B cell (primary cell): Measurements from ENCODE around the gene IGF1R. TPM values are rescaled to one million over a fixed set of nuclear protein-coding genes. Genes with fewer than 3 reads are reported as not detected.

Source experiments
- ATAC-seq: fragments of 200-7000 bp; cut with Tn5 transposase; one replicate; pipeline ENCODE4 v1.10.0; 2021; ENCODE audit warnings: low read depth, mild to moderate bottlenecking, moderate number of reproducible peaks, moderate library complexity
- CTCF ChIA-PET: fragments of 350-600 bp; sonication (Branson Sonifier 250); formaldehyde crosslinking; loops from one replicate; lab custom pipeline; 2021; ENCODE audit warnings: antibody characterized with exemption, inconsistent platforms; lab: Charles Lee
- POLR2A ChIA-PET: fragments of 350-600 bp; sonication (Branson Sonifier 250); formaldehyde crosslinking; loops from one replicate; lab custom pipeline; 2021; ENCODE audit warnings: antibody characterized with exemption; lab: Charles Lee
- DNase-seq: peaks from one replicate; pipeline ENCODE4 v3.0.0; 2013
- H2AFZ ChIP-seq: 2 replicates; pipeline ENCODE4 v1.6.1; 2012; ENCODE audit warnings: mild to moderate bottlenecking, low read depth, low read length; ENCODE audit not compliant: insufficient read depth, poor library complexity, severe bottlenecking
- H3K27ac ChIP-seq, 2 donors: 1 replicate in 1 of 2; 2 replicates in 1 of 2; pipeline ENCODE4 v1.5.1; 2012 to 2013; ENCODE audit warnings: low read length in 2 of 2, mild to moderate bottlenecking in 2 of 2, moderate library complexity in 1 of 2
- H3K27me3 ChIP-seq, 4 experiments: fragments of 200-600 bp in 1 of 4; sonication (generic) in 1 of 4; replicated peaks in 1 of 4; 1 replicate in 2 of 4; 2 replicates in 2 of 4; pipeline versions ENCODE4 v1.6.1 to v1.7.0; 2013 to 2016; ENCODE audit warnings: low read length in 3 of 4, mild to moderate bottlenecking in 2 of 4, mixed read lengths in 1 of 4, moderate library complexity in 1 of 4; ENCODE audit not compliant: insufficient read depth in 4 of 4, control insufficient read depth in 3 of 4; ENCODE audit errors: control extremely low read depth in 1 of 4
- H3K36me3 ChIP-seq, 2 experiments: replicated peaks in 1 of 2; 1 replicate in 1 of 2; 2 replicates in 1 of 2; pipeline versions ENCODE4 v1.6.1 to v1.7.1; 2013; ENCODE audit warnings: low read length in 1 of 2; ENCODE audit not compliant: insufficient read depth in 2 of 2, control insufficient read depth in 1 of 2; ENCODE audit errors: control extremely low read depth in 1 of 2, extremely low read depth in 1 of 2
- H3K4me1 ChIP-seq, 2 donors: fragments of 200-600 bp in 1 of 2; sonication (generic) in 1 of 2; 1 replicate in 1 of 2; 2 replicates in 1 of 2; pipeline versions ENCODE4 v1.5.1 to v1.6.1; 2013 to 2017; ENCODE audit warnings: low read length in 2 of 2; ENCODE audit not compliant: control insufficient read depth in 2 of 2, insufficient read depth in 2 of 2
- H3K4me2 ChIP-seq: replicated peaks from 2 replicates; pipeline ENCODE3; 2012; ENCODE audit warnings: mild to moderate bottlenecking, low read depth, low read length; ENCODE audit not compliant: poor library complexity, severe bottlenecking
- H3K4me3 ChIP-seq, 5 experiments: fragments of 200-600 bp in 1 of 5; sonication (generic) in 1 of 5; 1 replicate in 3 of 5; 2 replicates in 2 of 5; pipeline versions ENCODE4 v1.5.1 to v1.7.0; 2011 to 2016; ENCODE audit warnings: low read length in 4 of 5, mild to moderate bottlenecking in 4 of 5, low read depth in 2 of 5, control low read depth in 1 of 5, moderate library complexity in 1 of 5; ENCODE audit not compliant: insufficient read depth in 1 of 5; ENCODE audit errors: control extremely low read depth in 1 of 5, extremely low read depth in 1 of 5
- H3K79me2 ChIP-seq: fragments of 200-600 bp; sonication (generic); one replicate; pipeline ENCODE4 v1.6.0; 2016; ENCODE audit warnings: low read length; ENCODE audit not compliant: control insufficient read depth, insufficient read depth
- H3K9ac ChIP-seq: fragments of 200-600 bp; sonication (generic); 2 replicates; pipeline ENCODE4 v1.6.1; 2017; ENCODE audit warnings: mild to moderate bottlenecking, low read length, moderate library complexity
- H3K9me3 ChIP-seq, 3 donors: one replicate each; pipeline versions ENCODE4 v1.6.1 to v1.7.1; 2013; ENCODE audit warnings: low read length in 2 of 3; ENCODE audit not compliant: control insufficient read depth in 2 of 3, insufficient read depth in 1 of 3; ENCODE audit errors: control extremely low read depth in 1 of 3
- H4K20me1 ChIP-seq: 2 replicates; pipeline ENCODE4 v1.6.0; 2012; ENCODE audit warnings: mild to moderate bottlenecking, low read length; ENCODE audit not compliant: insufficient read depth, control insufficient read depth, poor library complexity, severe bottlenecking
- H3K27ac Mint-ChIP-seq: one replicate; pipeline ENCODE4 v1.8.0; 2021; ENCODE audit warnings: mixed read lengths
- H3K27me3 Mint-ChIP-seq: one replicate; pipeline ENCODE4 v1.8.0; 2021; ENCODE audit warnings: mixed read lengths
- H3K4me1 Mint-ChIP-seq: one replicate; pipeline ENCODE4 v1.8.0; 2021; ENCODE audit warnings: mixed read lengths
- H3K4me3 Mint-ChIP-seq: one replicate; pipeline ENCODE4 v1.8.0; 2021; ENCODE audit warnings: mixed read lengths
- H3K9me3 Mint-ChIP-seq: one replicate; pipeline ENCODE4 v1.8.0; 2022; ENCODE audit warnings: mixed read lengths; ENCODE audit not compliant: insufficient read depth
- EZH2 ChIP-seq: IDR thresholded peaks from 2 replicates; pipeline ENCODE4 v1.6.1; 2012; ENCODE audit warnings: borderline replicate concordance, low read depth, mild to moderate bottlenecking, moderate library complexity, low read length; ENCODE audit not compliant: insufficient read depth, poor library complexity, severe bottlenecking
- WGBS: methylation state at CpG from one replicate; pipeline ENCODE4 v1.1.5; 2013; ENCODE audit warnings: missing lambda C conversion rate; ENCODE audit not compliant: insufficient coverage; 5-methylcytosine and 5-hydroxymethylcytosine counted together
- intact Hi-C: fragments of 100-400 bp; cut with micrococcal nuclease; formaldehyde crosslinking; loops from one replicate; pipeline ENCODE4 v1.10.0; 2022
- polyA plus RNA-seq: library from polyadenylated mRNA; depleted of rRNA; stranded (reverse); fragments of >200 nt; gene quantifications from 2 replicates; pipeline ENCODE4 v1.2.3, GENCODE V29; 2012
- total RNA-seq, 2 donors: library from RNA; stranded (reverse); fragments of 120-200 nt in 1 of 2; gene quantifications; 1 replicate in 1 of 2; 2 replicates in 1 of 2; pipeline versions ENCODE4 v1.2.3 to v1.2.4, GENCODE V29; 2013 to 2022
- TF ChIP-seq, protein P1 (sequence below): fragments of 200-600 bp; IDR thresholded peaks from one replicate; pipeline ENCODE4 v1.8.0; 2022; ENCODE audit warnings: antibody characterized with exemption, mild to moderate bottlenecking

The IGF1R gene
- total and polyA plus RNA-seq, 2 donors (not counting 1 experiment from before 2014, with no cell fraction given), result 5.4 to 23.1 TPM

DNA sequence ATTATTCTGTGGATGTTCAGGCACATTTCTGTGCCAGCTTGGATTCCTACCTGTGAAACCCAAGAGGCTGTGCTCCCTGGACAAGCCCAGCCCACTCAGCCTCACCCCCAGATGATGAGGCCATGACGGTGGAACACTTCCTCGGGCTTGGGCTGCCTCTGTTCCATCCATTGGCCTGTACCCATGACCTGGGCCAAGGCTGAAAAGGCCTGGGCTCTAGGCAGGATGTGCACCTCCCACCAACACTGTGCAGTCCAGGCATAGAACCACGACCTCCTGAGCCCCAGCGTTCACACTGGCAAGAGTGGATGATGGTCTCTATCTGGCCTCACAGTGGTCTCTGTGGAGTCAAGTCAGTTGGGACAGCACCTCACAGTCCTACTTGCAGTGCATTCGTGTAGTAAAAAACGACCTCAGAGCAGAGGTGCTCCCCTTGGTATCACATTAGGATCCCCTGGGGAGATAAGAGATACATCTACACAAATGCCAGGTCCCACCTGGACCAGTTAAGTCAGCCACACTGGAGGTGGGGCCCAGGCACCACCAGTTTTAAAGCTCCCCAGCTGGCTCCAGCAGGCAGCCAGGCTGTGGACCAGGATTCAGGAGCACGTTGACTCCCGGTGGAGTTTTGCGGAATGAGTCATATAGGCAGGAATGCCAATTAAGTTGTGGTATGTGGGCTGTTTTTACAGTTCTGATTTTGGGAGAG lies 39.0 kb upstream of the IGF1R start:
- H3K9me3 Mint-ChIP-seq, result no peaks in the 10 kb centered on the region
- H3K4me1 Mint-ChIP-seq, result no peaks in the 10 kb centered on the region
- H3K27me3 Mint-ChIP-seq, result peaks cover 3% of the 10 kb centered on the region
- Histone ChIP-seq H2AFZ (no peak overlapping the region), H4K20me1 (no peaks in the 10 kb centered on the region), H3K9me3 (no peaks in the 10 kb centered on the region), H3K27ac (no peak overlapping the region), H3K9ac (no peak overlapping the region), H3K4me1 (no peaks in the 10 kb centered on the region), H3K4me2 (no peak overlapping the region), H3K27me3 (no peaks in the 10 kb centered on the region), H3K36me3 (no peaks in the 10 kb centered on the region), H3K79me2 (no peaks in the 10 kb centered on the region), H3K4me3 (no peak overlapping the region)
- ATAC-seq, result no peak
- WGBS, result 73% methylated on average over 9 of the region's 9 CpGs
- CTCF ChIA-PET, result no interaction called here
- intact Hi-C loops, result no loop called here
- POLR2A ChIA-PET, result no interaction called here
- no peak for TF ChIP-seq EZH2
- TF ChIP-seq, protein P1, sequence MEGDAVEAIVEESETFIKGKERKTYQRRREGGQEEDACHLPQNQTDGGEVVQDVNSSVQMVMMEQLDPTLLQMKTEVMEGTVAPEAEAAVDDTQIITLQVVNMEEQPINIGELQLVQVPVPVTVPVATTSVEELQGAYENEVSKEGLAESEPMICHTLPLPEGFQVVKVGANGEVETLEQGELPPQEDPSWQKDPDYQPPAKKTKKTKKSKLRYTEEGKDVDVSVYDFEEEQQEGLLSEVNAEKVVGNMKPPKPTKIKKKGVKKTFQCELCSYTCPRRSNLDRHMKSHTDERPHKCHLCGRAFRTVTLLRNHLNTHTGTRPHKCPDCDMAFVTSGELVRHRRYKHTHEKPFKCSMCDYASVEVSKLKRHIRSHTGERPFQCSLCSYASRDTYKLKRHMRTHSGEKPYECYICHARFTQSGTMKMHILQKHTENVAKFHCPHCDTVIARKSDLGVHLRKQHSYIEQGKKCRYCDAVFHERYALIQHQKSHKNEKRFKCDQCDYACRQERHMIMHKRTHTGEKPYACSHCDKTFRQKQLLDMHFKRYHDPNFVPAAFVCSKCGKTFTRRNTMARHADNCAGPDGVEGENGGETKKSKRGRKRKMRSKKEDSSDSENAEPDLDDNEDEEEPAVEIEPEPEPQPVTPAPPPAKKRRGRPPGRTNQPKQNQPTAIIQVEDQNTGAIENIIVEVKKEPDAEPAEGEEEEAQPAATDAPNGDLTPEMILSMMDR, result no peak
- H3K27ac Mint-ChIP-seq, result no peak overlapping the region
- H3K4me3 Mint-ChIP-seq, result no peak overlapping the region
- DNase-seq, result no peak

DNA sequence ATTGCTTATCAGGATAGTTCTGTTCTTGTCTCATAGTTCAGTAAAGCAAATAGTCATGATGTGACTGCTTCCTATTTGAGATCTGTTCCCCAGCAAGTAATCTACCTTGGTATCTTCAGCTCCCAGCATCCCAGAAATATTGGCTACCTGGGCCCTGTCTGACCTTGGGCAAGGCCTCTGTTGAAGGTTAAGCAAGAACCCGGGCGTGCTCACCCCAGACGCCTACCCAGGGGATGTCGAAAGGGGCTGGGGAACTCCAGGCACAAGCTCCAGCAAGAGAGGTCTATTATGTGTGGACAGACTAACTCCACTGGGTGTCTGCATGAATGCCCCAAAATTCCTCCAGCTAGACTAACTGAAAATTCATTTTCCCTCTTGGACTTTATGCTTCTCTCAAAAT lies 37.3 kb upstream of the IGF1R start:
- TF ChIP-seq, protein P1, result no peak
- no peak for TF ChIP-seq EZH2
- POLR2A ChIA-PET, result interaction anchor here (0.7 kb wide), 1 partner anchor 36 kb away, joined by 4 read pairs; no protein-coding TSS in a partner anchor
- no peaks in the 10 kb centered on the region for H3K79me2 ChIP-seq
- WGBS, result no CpG with 5 or more reads among the region's 4 CpGs
- H3K4me3 ChIP-seq, result no peak overlapping the region
- ATAC-seq, result no peak
- Mint-ChIP-seq H3K4me1 (no peaks in the 10 kb centered on the region), H3K27ac (no peak overlapping the region), H3K9me3 (no peaks in the 10 kb centered on the region), H3K4me3 (no peak overlapping the region), H3K27me3 (peaks cover 3% of the 10 kb centered on the region)
- H3K27me3 ChIP-seq, result no peaks in the 10 kb centered on the region
- H2AFZ ChIP-seq, result no peak overlapping the region
- H3K9ac ChIP-seq, result no peak overlapping the region
- H3K4me2 ChIP-seq, result no peak overlapping the region
- no peaks in the 10 kb centered on the region for H3K36me3 ChIP-seq
- H3K27ac ChIP-seq, result no peak overlapping the region
- intact Hi-C loops, result no loop called here
- no peaks in the 10 kb centered on the region for H3K4me1 ChIP-seq
- no peak for DNase-seq
- H3K9me3 ChIP-seq, result no peaks in the 10 kb centered on the region
- H4K20me1 ChIP-seq, result no peaks in the 10 kb centered on the region
- CTCF ChIA-PET, result no interaction called here
